ENCODE data around the gene STIM1.
"Not testable (repeated sequence)": the region's sequence is repeated elsewhere in the genome, so short reads cannot be mapped to it uniquely, and the experiment has no call there.

Gene STIM1

DNA sequence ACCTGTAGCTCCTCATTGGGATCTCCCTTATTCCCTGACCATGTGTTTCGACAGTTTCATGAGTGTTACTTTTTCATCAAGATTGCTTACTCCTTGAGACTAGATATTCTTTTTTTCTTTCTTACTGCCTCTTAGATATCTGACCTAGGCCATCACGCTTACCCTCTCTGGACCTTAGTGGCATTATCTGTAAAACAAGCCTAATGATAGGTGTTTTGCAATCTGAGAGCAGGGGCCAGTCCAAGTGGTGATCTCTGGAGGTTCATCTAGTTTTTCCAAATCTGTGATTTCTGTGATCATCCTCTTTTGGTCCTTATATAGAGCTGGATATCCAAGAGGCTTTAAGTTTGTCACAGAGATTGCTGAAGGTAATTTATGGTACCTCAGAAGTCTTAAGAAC is 34.5 kb downstream of the STIM1 start:
- DNase-seq: no peak

DNA sequence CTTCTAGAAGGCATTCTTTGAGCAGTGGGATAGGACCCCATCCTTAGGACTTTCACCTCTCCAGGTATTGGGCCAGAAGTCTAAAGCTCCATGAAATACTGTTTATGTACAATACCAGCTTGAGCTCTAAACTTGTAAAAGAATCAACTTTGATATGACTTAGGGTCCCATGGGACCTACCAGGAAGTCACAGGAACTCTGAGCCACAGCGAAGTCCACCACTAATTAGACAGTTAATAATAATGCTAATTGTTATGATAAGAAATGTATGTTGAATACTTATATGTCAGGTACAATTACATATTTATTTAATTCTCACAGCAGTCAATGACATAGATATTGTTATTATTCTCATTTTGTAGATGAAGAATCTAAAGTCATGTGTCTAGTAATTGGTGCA is 35.3 kb downstream of the STIM1 start:
- DNase-seq: no peak

GRCh38 chr11:3891751-3892150 is 36.3 kb downstream of the STIM1 start:
- DNase-seq: no peak

DNA sequence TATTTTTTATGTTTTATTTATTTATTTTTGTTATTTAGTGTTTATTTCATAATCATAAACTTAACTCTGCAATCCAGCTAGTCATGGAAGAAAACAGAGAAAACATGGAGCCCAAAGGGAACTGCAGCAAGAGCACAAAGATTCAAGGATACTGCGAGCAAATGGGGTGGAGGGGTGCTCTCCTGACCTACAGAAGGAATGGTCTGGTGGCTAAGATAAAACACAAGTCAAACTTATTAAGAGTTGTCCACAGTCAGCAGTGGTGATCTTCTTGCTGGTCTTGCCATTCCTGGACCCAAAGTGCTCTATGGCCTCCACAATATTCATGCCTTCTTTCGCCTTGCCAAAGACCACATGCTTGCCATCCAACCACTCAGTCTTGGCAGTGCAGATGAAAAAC is 36.7 kb downstream of the STIM1 start:
- DNase-seq: no peak

DNA sequence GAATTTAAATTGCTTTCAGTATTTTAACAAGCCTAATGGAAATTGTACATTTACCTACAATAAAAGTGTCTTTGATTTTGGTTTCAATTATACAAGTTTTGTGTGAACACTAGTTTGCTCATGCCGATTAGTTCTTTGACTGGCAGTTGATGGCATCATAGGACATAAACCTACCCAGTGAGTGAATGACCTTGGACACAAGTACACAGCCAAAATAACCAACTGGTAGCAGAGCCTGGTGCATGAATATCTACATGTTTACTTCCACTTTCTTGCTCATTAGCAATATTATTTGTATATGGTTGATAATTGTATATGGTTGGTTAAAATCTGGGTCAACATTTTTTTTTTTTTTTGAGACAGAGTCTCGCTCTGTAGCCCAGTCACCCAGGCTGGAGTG is 37.8 kb downstream of the STIM1 start:
- DNase-seq: no peak

GRCh38 chr11:3894128-3894731 is 38.8 kb downstream of the STIM1 start:
- peak; percentile 86 for DNase-seq

DNA sequence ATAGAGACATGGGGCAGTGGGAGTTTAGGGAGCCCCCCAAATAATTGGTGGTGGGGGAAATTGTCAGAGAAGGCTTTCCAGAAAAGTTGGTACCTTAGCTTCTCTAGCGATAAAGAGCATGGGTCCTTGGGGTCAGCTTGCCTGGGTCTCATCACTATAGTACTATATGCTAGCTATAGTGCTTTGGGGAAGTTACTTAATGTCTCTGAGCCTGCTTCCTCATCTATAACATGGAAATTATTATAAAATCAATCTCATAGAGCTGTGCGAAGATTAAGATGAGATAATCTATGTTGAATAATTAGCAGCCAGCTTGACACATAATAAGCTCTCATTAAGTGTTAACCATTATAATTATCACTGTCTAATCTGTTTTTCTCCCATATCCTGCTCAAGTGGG is 41.2 kb downstream of the STIM1 start:
- DNase-seq: no peak

DNA sequence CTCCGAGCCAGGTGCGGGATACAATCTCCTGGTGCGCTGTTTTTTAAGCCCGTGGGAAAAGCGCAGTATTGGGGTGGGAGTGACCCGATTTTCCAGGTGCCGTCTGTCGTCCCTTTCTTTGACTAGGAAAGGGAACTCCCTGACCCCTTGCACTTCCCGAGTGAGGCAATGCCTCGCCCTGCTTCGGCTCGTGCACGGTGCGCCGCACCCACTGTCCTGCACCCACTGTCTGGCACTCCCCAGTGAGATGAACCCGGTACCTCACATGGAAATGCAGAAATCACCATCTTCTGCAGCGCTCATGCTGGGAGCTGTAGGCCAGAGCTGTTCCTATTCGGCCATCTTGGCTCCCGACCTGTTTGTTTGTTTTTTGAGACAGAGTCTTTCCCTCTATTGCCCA is 44.8 kb downstream of the STIM1 start:
- not testable (repeated sequence) for DNase-seq

GRCh38 chr11:3901249-3902025 is 46.0 kb downstream of the STIM1 start:
- DNase-seq: no peak

DNA sequence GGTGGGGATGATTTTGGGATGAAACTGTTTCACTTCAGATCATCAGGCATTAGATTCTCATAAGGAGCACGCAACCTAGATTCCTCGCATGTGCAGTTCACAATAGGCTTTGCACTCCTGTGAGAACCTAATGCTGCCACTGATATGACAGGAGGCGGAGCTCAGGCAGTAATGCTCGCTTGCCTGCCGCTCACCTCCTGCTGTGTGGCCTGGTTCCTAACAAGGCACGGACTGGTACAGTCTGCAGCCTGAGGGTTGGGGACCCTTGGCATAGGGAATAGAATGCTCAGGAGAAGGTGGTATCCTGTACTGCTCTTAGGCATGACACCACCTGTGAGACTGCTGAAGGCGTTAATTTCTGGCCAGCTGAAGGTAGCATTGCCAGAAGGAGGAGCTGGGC is 47.0 kb downstream of the STIM1 start:
- no peak for DNase-seq

- no peak for DNase-seq
Measured at GRCh38 chr11:3903207-3903896, 47.9 kb downstream of the STIM1 start.

GRCh38 chr11:3904228-3904627 is 48.8 kb downstream of the STIM1 start:
- DNase-seq: no peak

DNA sequence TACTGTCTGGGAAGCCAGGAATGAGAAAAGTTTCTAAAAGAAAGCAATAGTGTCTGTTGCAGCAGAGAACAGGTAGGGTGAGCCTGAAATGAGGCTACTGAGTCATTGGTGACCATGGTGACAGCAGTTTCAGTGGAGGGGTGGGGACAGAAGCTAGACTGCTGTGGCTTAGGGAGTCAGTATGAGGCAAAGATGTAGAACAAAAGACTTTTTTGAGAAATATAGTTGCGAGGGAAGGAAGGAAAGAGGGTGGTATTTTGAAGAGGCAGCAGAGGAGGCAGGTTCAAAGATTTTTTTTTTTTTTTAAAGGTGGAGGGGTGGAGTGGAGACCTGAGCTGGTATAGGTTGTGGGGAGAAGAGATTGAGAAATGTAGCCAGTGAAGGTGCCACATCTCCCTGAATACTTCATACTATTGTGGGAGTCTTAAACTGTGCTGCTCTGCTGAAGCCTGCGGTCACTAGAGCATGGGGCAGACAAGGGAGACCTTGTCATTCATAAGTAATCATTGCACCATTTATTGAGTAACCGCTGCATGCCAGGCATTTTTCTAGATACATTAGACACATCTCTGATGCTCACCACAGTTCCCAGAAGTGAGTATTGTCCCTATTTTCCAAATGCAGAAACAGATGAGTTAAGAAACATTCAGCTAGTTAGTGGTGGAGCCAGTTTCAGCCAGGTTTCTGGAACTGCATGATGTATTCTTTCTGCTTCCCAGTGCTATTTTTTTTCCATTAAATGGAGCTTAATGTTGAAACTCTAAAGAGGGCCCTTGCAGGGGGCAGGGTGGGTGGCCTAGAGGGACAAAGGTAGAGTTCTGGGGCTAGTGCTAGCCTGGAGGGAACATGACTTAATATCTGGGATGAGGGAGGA is 49.9 kb downstream of the STIM1 start:
- peak; percentile 88 for DNase-seq

GRCh38 chr11:3906166-3906565 is 50.7 kb downstream of the STIM1 start:
- no peak for DNase-seq

- no peak for DNase-seq
Measured at GRCh38 chr11:3907590-3907989, 52.1 kb downstream of the STIM1 start.

- DNase-seq: no peak
Measured at GRCh38 chr11:3909901-3910300, 54.4 kb downstream of the STIM1 start.

DNA sequence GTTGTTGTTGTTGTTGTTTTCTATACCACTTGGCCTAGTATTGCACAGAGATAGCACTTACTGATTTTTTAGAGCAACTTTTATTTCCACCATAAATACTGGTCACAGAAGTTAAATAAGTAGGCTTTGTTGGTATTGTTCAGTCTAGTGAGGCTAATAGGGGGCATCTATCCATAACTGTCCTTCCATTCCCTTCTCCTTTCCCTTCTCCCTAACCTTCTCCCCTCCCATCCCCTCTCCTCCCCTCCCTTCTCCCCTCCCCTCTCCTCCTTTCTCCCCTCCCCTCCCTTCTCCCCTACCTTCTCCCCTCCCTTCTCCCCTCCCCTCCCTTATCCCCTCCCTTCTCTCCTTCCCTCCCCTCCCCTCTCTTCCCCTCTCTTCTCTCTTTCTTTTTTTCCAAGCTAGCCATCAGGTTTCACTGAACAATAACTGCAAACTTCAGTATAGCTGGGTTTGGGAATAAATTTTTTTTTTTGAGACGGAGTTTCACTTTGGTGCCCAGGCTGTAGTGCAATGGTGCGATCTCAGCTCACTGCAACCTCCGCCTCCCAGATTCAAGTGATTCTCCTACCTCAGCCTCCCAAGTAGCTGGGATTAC is 56.5 kb downstream of the STIM1 start:
- no peak for DNase-seq

DNA sequence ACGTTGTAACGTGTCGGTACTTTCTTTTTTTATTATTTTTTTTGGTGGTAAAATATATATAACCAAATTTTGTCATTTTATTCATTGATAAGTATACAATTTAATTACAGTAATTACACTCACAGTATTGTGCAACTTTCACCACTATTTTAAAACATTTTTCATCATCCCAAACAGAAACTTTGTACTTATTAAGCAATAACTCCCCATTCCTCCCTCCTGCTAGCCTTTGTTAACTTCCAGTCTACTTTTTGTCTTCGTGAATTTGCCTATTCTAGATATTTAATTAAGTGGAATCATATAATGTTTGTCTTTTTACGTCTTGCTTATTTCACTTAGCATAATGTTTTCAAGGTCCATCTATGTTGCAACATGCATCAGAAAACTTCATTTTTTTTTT is 58.5 kb downstream of the STIM1 start:
- no peak for DNase-seq

- no peak for DNase-seq
Measured at GRCh38 chr11:3914805-3915204, 59.3 kb downstream of the STIM1 start.

GRCh38 chr11:3916962-3917361 is 61.5 kb downstream of the STIM1 start:
- no peak for DNase-seq

DNA sequence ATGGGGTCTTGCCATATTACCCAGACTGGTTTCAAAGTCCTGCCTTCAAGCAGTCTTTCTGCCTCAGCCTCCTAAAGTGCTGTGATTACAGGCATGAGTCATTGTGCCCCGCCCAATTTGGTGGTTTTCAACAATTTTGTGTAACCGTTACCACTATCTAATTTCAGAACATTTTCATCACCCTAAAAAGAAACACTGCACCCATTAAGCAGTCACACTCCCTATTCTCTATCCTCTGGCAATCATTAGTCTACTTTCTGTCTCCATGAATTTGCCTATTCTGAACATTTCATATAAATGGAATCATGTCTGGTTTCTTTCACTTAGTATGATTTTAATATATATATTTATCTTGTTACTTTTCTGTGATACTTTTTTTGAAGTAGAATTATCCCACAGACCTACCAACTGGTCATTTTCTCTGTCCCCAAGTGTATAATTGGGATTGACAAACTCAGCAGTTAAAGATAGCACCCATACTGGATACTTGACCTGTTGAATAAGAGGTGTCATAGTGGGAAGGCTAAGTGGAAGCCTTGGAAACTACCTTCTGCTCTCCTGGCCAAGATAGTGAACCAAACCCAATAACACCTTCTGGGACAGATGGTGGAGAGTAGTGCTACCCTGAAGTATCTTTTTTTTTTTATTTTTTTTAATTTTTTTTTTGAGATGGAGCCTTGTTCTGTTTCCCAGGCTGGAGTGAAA is 64.8 kb downstream of the STIM1 start:
- DNase-seq: no peak

- no peak for DNase-seq
Measured at GRCh38 chr11:3922056-3922455, 66.6 kb downstream of the STIM1 start.

Data from islet precursor cell (in vitro differentiated cells).